Right lobe of liver (tissue), 6 donors: ENCODE measurements around the gene MAPK12. TPM values are rescaled to one million over a fixed set of nuclear protein-coding genes. Genes with fewer than 3 reads are reported as not detected.
A peak's percentile ranks its signal among the peaks of the same experiment; 100 is the strongest.

Source experiments
- ATAC-seq, 4 donors: fragments of 200-7000 bp; cut with Tn5 transposase; one replicate each; pipeline ENCODE4 v1.9.1; 2020; ENCODE audit warnings: mild to moderate bottlenecking in 4 of 4, moderate library complexity in 4 of 4
- DNase-seq, 3 donors: peaks; one replicate each; pipeline ENCODE4 v3.0.0-alpha.2; 2020
- H3K27ac ChIP-seq, 3 donors: fragments of 200-600 bp; one replicate each; pipeline ENCODE4 v1.8.0; 2022
- H3K27me3 ChIP-seq, 2 donors: fragments of 200-600 bp; one replicate each; pipeline ENCODE4 v1.8.0; 2022
- H3K36me3 ChIP-seq, 4 donors: fragments of 200-600 bp; sonication (generic) in 1 of 4; one replicate each; pipeline versions ENCODE4 v1.5.1 to v1.8.0; 2017 to 2022; ENCODE audit warnings: control low read depth in 1 of 4
- H3K4me1 ChIP-seq, 4 donors: fragments of 200-600 bp; sonication (generic) in 1 of 4; one replicate each; pipeline versions ENCODE4 v1.5.1 to v1.8.0; 2017 to 2022; ENCODE audit warnings: control low read depth in 1 of 4
- H3K4me3 ChIP-seq, 3 donors: fragments of 200-600 bp; one replicate each; pipeline ENCODE4 v1.8.0; 2022
- H3K9me3 ChIP-seq, 4 donors: fragments of 200-600 bp; sonication (generic) in 1 of 4; one replicate each; pipeline versions ENCODE4 v1.5.1 to v1.8.0; 2017 to 2022; ENCODE audit warnings: control low read depth in 1 of 4
- POLR2A ChIP-seq: fragments of 450-650 bp; IDR thresholded peaks from one replicate; pipeline ENCODE4 v1.6.1; 2017; ENCODE audit warnings: antibody characterized with exemption, mild to moderate bottlenecking
- WGBS: methylation state at CpG from one replicate; pipeline ENCODE4 v1.1.6; 2018; ENCODE audit warnings: low coverage, low lambda C conversion rate; ENCODE audit not compliant: insufficient coverage; ENCODE audit errors: missing lambda C conversion rate; 5-methylcytosine and 5-hydroxymethylcytosine counted together
- intact Hi-C, 2 donors: fragments of 100-400 bp; cut with DNase I; formaldehyde crosslinking; loops; one replicate each; pipeline versions ENCODE4 v1.11.2 to v1.14.1; 2022
- total RNA-seq, 6 experiments: library from RNA; depleted of rRNA in 2 of 6; stranded (reverse); fragments of >200 nt in 2 of 6; fragmentation: NEBNext Ultra II Directional in 3 of 6; extraction: Animal tissue kit (Norgen Biotek cat#: 25700) in 3 of 6; gene quantifications; one replicate each; pipeline versions ENCODE4 v1.1.0 to v1.2.4, GENCODE V29; 2016 to 2023
- TF ChIP-seq, protein P1 (sequence below), 4 donors: fragments of 200-600 bp in 3 of 4; fragments of 450-650 bp in 1 of 4; IDR thresholded peaks; one replicate each; pipeline versions ENCODE4 v1.5.1 to v1.8.0; 2016 to 2022; ENCODE audit warnings: antibody characterized with exemption in 4 of 4, mild to moderate bottlenecking in 2 of 4
- donor health status: DM: no; HTN: yes; CAD: no.
- donor health status: DM: no; HTN: no; CAD: no.
- donor health status: DM: no; HTN: no; CAD: no.
- donor health status: DM: no; HTN: yes; CAD: no.
- donor health status: DM: no; HTN: yes; CAD: no.

MAPK12 gene
- total RNA-seq, 6 experiments from 2014 or later: 2.1 to 7.6 (median 3.6) TPM

DNA sequence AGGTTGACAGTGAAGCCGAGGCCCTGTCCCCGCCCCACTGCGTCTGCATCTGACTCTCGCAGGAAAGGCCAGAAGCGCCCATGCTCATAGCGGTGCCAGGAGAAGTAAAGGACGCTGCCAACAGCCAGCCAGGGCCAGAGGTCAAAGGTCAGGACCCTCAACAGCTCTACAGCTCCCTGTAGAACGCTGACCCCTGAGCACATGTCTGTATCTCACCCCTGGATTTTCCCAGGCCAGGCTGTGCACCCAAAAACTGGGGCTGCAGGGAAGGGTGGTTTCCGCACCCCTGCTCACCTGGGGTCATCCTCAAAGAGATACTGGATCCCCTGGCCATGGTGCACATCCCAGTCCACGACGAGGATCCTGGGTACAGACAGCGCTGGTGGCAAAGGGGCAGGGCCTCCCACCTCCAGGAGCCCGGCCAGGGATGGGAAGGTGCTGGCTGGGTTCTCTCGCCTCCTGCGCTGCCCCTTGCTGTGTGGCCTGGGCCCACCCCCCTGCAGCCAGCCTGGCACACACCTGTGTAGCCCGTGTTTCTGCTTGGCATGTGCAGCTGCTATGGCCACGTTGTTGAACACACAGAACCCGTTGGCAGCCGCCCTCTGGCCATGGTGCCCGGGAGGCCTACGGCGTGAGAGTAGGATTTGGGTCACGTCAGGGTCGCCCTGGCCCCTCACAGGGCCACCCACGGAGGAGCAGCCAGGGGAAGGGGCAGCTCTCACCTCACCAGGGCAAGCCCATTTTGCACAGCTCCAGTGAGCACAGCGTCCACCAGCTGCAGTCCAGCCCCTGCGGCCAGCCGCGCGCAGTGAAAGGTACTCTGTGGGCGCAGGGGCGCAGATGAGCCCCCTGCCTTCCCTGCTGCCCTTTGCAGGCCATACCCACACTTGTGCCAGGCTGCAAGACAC, 11.9 kb downstream of the MAPK12 start:
- intact Hi-C loops: loop anchor here in 1 of 2 donors (5.0 to 10.0 kb wide), 2 partner anchors 93 to 235 kb away; partner anchors contain the start of genes ADM2, MIOX and PPP6R2
- no peak for DNase-seq
- Histone ChIP-seq H3K27ac (no peak overlapping the region), H3K36me3 (no peaks in the 10 kb centered on the region), H3K4me1 (peaks cover 0 to 37% (median 10%) of the 10 kb centered on the region in 4 donors), H3K4me3 (peak overlapping the region in 1 of 3 donors; percentile 67), H3K27me3 (no peaks in the 10 kb centered on the region), H3K9me3 (no peaks in the 10 kb centered on the region)
- no CpG with 5 or more reads among the region's 32 CpGs for WGBS
- TF ChIP-seq, protein P1, sequence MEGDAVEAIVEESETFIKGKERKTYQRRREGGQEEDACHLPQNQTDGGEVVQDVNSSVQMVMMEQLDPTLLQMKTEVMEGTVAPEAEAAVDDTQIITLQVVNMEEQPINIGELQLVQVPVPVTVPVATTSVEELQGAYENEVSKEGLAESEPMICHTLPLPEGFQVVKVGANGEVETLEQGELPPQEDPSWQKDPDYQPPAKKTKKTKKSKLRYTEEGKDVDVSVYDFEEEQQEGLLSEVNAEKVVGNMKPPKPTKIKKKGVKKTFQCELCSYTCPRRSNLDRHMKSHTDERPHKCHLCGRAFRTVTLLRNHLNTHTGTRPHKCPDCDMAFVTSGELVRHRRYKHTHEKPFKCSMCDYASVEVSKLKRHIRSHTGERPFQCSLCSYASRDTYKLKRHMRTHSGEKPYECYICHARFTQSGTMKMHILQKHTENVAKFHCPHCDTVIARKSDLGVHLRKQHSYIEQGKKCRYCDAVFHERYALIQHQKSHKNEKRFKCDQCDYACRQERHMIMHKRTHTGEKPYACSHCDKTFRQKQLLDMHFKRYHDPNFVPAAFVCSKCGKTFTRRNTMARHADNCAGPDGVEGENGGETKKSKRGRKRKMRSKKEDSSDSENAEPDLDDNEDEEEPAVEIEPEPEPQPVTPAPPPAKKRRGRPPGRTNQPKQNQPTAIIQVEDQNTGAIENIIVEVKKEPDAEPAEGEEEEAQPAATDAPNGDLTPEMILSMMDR (IDR thresholded peaks at IDR 0.05): no peak
- TF ChIP-seq POLR2A: no peak
- no peak for ATAC-seq

DNA sequence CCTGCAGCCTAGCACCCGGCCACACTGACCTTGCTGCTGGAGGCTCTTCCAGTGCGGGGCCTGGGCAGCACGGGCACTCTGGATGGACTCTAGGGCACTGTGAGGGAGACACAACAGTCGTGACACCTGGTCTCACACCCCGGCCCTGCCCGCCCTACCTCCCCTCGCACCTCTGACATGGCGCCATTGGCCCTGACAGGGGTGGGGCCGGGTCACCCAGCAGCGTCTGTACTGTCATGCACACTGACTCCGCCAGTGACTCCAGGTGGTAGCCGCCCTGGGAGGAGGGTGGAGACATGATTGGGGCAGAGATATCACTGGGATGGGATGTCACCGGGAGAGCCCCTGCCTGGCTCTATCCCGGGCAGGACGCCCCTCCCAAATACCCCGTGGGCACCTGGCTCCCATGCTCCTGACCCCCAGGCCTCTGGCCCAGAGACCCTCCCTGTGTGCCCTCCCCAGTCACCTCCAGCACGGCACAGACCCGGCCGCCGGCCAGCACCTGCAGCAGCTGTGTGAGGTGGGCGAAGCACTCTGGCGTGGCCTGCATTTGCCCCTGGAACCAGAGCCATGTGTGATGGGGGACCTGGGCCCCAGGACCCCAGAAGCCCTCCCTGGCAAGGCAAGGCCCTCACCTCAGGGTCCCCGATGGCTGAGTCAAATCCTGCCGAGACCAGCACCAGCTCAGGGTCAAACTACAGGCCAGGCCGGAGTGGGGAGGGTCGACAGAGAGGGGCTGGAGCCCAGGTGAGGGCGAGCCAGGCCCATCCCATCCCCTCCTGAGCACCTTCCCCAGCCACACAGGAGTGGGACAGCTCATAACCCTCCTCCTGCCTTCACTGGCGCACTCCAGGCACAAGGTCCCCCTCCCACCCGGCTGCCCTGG, 13.0 kb downstream of the MAPK12 start:
- Histone ChIP-seq H3K36me3 (no peaks in the 10 kb centered on the region), H3K4me1 (peaks cover 0 to 37% (median 13%) of the 10 kb centered on the region in 4 donors), H3K27me3 (no peaks in the 10 kb centered on the region), H3K4me3 (no peak overlapping the region), H3K27ac (no peak overlapping the region), H3K9me3 (no peaks in the 10 kb centered on the region)
- no peak for TF ChIP-seq POLR2A
- TF ChIP-seq, protein P1 (IDR thresholded peaks at IDR 0.05): no peak
- no peak for DNase-seq
- no peak for ATAC-seq
- intact Hi-C loops: loop anchor here in 1 of 2 donors (10.0 kb wide), 1 partner anchor 236 kb away; the partner anchor contains the start of genes ADM2 and MIOX
- WGBS: 81% methylated on average over 6 of the region's 29 CpGs

- Histone ChIP-seq H3K27me3 (no peaks in the 10 kb centered on the region), H3K9me3 (no peaks in the 10 kb centered on the region), H3K36me3 (no peaks in the 10 kb centered on the region), H3K27ac (no peak overlapping the region), H3K4me1 (peaks cover 0 to 43% (median 16%) of the 10 kb centered on the region in 4 donors), H3K4me3 (no peak overlapping the region)
- peak in 1 of 4 donors; percentile 0 for ATAC-seq
- WGBS: 0% methylated on average over 2 of the region's 16 CpGs
- TF ChIP-seq, protein P1 (IDR thresholded peaks at IDR 0.05): no peak
- TF ChIP-seq POLR2A: no peak
- intact Hi-C loops: loop anchor here in 1 of 2 donors (10.0 kb wide), 1 partner anchor 237 kb away; the partner anchor contains the start of genes ADM2 and MIOX
- DNase-seq: peak in 1 of 3 donors; percentile 68
Observed at GRCh38 chr22:50247748-50248147, 13.7 kb downstream of the MAPK12 start.
